MM.1S (cell line): ENCODE results near the gene MAU2.
"Not testable (repeated sequence)": the region's sequence is repeated elsewhere in the genome, so short reads cannot be mapped to it uniquely, and the experiment has no call there.

ENCODE experiments used
- DNase-seq: peaks from one replicate; pipeline ENCODE4 v3.0.0-alpha.2; 2015
- H2AFZ ChIP-seq: fragments of 300-600 bp; sonication (generic); 2 replicates; pipeline ENCODE4 v1.6.0; 2016; ENCODE audit warnings: antibody characterized with exemption, low read length
- H3F3A ChIP-seq: fragments of 300-600 bp; sonication (generic); 2 replicates; pipeline ENCODE4 v1.6.1; 2016; ENCODE audit warnings: mild to moderate bottlenecking, antibody characterized with exemption, low read length, moderate library complexity, mixed read lengths; ENCODE audit not compliant: insufficient read depth
- H3K27ac ChIP-seq: fragments of 300-600 bp; sonication (generic); 2 replicates; pipeline ENCODE4 v1.5.1; 2016; ENCODE audit warnings: mild to moderate bottlenecking, low read length
- H3K27me3 ChIP-seq: fragments of 300-600 bp; sonication (generic); replicated peaks from 2 replicates; pipeline ENCODE4 v1.6.0; 2016; ENCODE audit warnings: low read length; ENCODE audit not compliant: insufficient read depth
- H3K36me3 ChIP-seq: fragments of 300-600 bp; sonication (generic); replicated peaks from 2 replicates; pipeline ENCODE4 v1.6.1; 2016; ENCODE audit warnings: mild to moderate bottlenecking, low read length, mixed read lengths; ENCODE audit not compliant: insufficient read depth
- H3K4me1 ChIP-seq: fragments of 300-600 bp; sonication (generic); 2 replicates; pipeline ENCODE4 v1.6.1; 2016; ENCODE audit warnings: low read length, mixed read lengths
- H3K4me2 ChIP-seq: fragments of 300-600 bp; sonication (generic); 2 replicates; pipeline ENCODE4 v1.6.0; 2016; ENCODE audit warnings: low read depth, low read length
- H3K4me3 ChIP-seq: fragments of 300-600 bp; sonication (generic); 2 replicates; pipeline ENCODE4 v1.5.1; 2016; ENCODE audit warnings: low read length, mixed read lengths
- H3K79me2 ChIP-seq: fragments of 300-600 bp; sonication (generic); 2 replicates; pipeline ENCODE4 v1.6.1; 2016; ENCODE audit warnings: mixed run types, low read length, mixed read lengths
- H3K9ac ChIP-seq: fragments of 300-600 bp; sonication (generic); 2 replicates; pipeline ENCODE4 v1.6.1; 2016; ENCODE audit warnings: low read length, mixed read lengths
- H3K9me2 ChIP-seq: fragments of 300-600 bp; sonication (generic); replicated peaks from 2 replicates; pipeline ENCODE4 v1.6.1; 2016; ENCODE audit warnings: mild to moderate bottlenecking, low read length, mixed read lengths; ENCODE audit not compliant: insufficient read depth
- H3K9me3 ChIP-seq: fragments of 300-600 bp; sonication (generic); replicated peaks from 2 replicates; pipeline ENCODE4 v1.6.1; 2016; ENCODE audit warnings: mild to moderate bottlenecking, low read length, mixed read lengths; ENCODE audit not compliant: insufficient read depth
- H4K20me1 ChIP-seq: fragments of 300-600 bp; sonication (generic); 2 replicates; pipeline ENCODE4 v1.6.1; 2016; ENCODE audit warnings: mild to moderate bottlenecking, low read length, moderate library complexity, mixed read lengths; ENCODE audit not compliant: insufficient read depth
- EZH2 ChIP-seq: fragments of 300-600 bp; sonication (generic); optimal IDR thresholded peaks from 2 replicates; pipeline ENCODE3; 2017; ENCODE audit warnings: low read depth, mild to moderate bottlenecking, antibody characterized with exemption, low read length, mixed read lengths
- EZH2phosphoT487 ChIP-seq: fragments of 300-600 bp; sonication (generic); IDR thresholded peaks from 2 replicates; pipeline ENCODE4 v1.6.1; 2018; ENCODE audit warnings: antibody characterized with exemption, low read length
- TF ChIP-seq, protein P1 (sequence below): fragments of 300-600 bp; sonication (generic); IDR thresholded peaks from 2 replicates; pipeline ENCODE4 v1.5.1; 2016; ENCODE audit warnings: antibody characterized with exemption, low read length, mixed read lengths

Gene MAU2

DNA sequence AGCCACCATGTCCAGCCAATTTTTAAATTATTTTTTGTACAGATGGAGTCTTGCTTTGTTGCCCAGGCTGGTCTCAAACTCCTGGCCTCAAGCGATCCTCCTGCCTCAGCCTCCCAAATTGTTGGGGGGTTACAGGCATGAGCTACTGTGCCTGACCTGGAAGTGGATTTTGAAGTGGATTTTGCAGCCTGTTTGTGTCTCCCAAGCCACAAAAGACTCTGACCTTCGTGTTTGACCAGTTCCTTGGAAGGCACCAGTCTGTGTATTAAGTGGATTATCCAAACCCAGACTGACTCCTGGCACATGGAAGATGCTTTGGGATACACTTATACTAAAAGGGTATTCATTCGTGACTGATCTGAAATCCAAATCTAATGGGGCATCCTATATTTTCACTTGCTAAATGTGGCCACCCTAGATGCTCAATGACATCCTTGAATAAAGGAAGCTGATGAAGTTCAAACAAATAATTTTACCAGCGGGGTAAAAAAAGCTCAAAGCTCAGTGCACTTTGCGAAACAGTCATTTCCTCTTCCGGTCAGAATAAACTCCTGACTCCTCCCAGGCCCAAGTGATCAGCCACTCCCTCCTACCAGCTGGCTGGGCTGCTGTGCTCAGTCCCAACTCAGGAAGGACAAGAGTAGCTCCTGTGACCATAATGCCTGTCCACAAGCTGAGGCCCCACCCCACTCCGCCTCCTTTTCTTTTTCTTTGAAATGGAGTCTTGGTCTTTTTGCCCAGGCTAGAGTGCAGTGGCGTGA, 52.2 kb downstream of the MAU2 start:
- Histone ChIP-seq H3K27me3 (no peaks in the 10 kb centered on the region), H3K9me2 (no peaks in the 10 kb centered on the region), H3K4me3 (peak overlapping the region; percentile 52), H3K27ac (peak overlapping the region; percentile 74), H3K9ac (peak overlapping the region; percentile 33; the same call in 1 of the 2 replicates), H3K9me3 (no peaks in the 10 kb centered on the region), H3K4me2 (peak overlapping the region; percentile 80), H4K20me1 (no peaks in the 10 kb centered on the region), H3K79me2 (no peaks in the 10 kb centered on the region), H3K36me3 (no peaks in the 10 kb centered on the region), H2AFZ (peak overlapping the region; percentile 96), H3K4me1 (peaks cover 10% of the 10 kb centered on the region), H3F3A (peaks cover 13% of the 10 kb centered on the region; the same call in 1 of the 2 replicates)
- DNase-seq, result peak; percentile 83
- TF ChIP-seq EZH2phosphoT487 (no peak), EZH2 (no peak)
- TF ChIP-seq, protein P1, sequence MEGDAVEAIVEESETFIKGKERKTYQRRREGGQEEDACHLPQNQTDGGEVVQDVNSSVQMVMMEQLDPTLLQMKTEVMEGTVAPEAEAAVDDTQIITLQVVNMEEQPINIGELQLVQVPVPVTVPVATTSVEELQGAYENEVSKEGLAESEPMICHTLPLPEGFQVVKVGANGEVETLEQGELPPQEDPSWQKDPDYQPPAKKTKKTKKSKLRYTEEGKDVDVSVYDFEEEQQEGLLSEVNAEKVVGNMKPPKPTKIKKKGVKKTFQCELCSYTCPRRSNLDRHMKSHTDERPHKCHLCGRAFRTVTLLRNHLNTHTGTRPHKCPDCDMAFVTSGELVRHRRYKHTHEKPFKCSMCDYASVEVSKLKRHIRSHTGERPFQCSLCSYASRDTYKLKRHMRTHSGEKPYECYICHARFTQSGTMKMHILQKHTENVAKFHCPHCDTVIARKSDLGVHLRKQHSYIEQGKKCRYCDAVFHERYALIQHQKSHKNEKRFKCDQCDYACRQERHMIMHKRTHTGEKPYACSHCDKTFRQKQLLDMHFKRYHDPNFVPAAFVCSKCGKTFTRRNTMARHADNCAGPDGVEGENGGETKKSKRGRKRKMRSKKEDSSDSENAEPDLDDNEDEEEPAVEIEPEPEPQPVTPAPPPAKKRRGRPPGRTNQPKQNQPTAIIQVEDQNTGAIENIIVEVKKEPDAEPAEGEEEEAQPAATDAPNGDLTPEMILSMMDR, result no peak

DNA sequence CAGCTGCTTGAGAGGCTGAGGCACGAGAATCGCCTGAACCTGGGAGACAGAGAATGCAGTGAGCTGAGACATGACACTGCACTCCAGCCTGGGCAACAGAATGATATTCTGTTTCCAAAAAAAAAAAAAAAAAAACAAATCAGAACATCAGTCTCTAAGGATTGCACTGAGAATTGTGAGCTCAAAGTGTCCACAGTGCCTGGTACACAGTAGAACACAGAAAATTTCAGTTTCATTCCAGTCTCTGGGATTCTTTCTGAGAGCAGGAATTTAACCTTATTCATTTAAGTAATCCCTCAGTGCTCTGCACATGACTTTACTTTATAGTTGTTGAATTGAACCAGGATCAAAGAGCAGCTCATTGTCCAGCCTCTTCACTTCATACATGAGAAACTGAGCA, 58.9 kb downstream of the MAU2 start:
- Histone ChIP-seq H3K36me3 (no peaks in the 10 kb centered on the region), H3K4me3 (no peak overlapping the region), H3K9me2 (no peaks in the 10 kb centered on the region), H4K20me1 (no peaks in the 10 kb centered on the region), H3K27ac (no peak overlapping the region), H3K9me3 (no peaks in the 10 kb centered on the region), H3K79me2 (no peaks in the 10 kb centered on the region), H3K4me1 (peaks cover 15% of the 10 kb centered on the region), H3K9ac (no peak overlapping the region), H3F3A (peaks cover 15% of the 10 kb centered on the region), H3K4me2 (no peak overlapping the region), H3K27me3 (no peaks in the 10 kb centered on the region), H2AFZ (no peak overlapping the region)
- TF ChIP-seq EZH2 (no peak), EZH2phosphoT487 (no peak)
- TF ChIP-seq, protein P1, result no peak
- no peak for DNase-seq

DNA sequence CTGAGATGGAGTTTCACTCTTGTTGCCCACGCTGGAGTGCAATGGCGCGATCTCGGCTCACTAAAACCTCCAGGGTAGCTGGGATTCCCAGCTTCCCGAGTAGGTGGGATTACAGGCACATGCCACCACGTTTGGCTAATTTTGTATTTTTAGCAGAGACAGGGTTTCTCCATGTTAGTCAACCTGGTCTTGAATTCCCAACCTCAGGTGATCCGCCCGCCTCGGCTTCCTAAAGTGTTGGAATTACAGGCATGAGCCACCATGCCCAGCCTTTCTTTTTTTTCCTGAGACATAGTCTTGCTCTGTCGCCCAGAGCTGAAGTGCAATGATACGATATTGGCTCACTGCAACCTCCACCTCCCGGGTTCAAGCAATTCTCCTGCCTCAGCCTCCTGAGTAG, 59.7 kb downstream of the MAU2 start:
- not testable (repeated sequence) for H2AFZ ChIP-seq, H3K4me3 ChIP-seq, H3K9ac ChIP-seq, H3K9me3 ChIP-seq, H3K36me3 ChIP-seq, H4K20me1 ChIP-seq, DNase-seq, H3K79me2 ChIP-seq, H3K4me2 ChIP-seq, H3K27me3 ChIP-seq, H3K9me2 ChIP-seq, H3F3A ChIP-seq
- Histone ChIP-seq H3K4me1 (peaks cover 12% of the 10 kb centered on the region), H3K27ac (peak overlapping the region; percentile 69; the same call in 1 of the 2 replicates)
